ENCODE results near the gene SNCAIP.

SNCAIP gene

DNA sequence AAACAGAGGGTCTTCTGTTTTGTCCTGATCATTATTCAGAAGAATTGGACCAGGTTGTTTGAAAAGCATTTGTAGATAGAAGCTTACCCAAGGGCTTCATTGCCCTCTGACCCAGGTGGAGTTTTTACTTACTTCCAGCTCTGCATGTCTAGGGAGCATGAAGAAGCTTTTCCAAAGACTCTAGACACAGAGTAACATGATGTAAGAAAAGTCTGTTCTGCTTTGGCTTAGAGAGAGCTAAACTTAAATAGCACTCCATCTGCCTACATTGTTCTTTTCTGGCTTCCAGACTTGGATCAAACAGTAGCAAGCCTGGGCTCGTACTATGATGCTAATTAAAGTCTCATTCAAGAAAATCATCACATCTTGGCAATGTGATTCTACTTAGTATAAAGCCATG, 112.1 kb downstream of the SNCAIP start:
- Mint-ChIP-seq H3K4me1 (ENCODE audit: low read depth) (no peaks in the 10 kb centered on the region), H3K27ac (no peak overlapping the region), H3K4me3 (no peak overlapping the region), H3K36me3 (ENCODE audit: low read depth) (no peaks in the 10 kb centered on the region), H3K9me3 (no peaks in the 10 kb centered on the region), H3K27me3 (no peaks in the 10 kb centered on the region)
- intact Hi-C loops (cut with micrococcal nuclease), result no loop called here

- H3K4me3 Mint-ChIP-seq, result no peak overlapping the region
- intact Hi-C loops (cut with micrococcal nuclease), result no loop called here
- H3K9me3 Mint-ChIP-seq, result no peaks in the 10 kb centered on the region
- no peaks in the 10 kb centered on the region for H3K4me1 Mint-ChIP-seq (ENCODE audit: low read depth)
- H3K27me3 Mint-ChIP-seq, result no peaks in the 10 kb centered on the region
- no peaks in the 10 kb centered on the region for H3K36me3 Mint-ChIP-seq (ENCODE audit: low read depth)
- H3K27ac Mint-ChIP-seq, result no peak overlapping the region
These were observed 114.3 kb downstream of the SNCAIP start for GRCh38 chr5:122426301-122426700.

DNA sequence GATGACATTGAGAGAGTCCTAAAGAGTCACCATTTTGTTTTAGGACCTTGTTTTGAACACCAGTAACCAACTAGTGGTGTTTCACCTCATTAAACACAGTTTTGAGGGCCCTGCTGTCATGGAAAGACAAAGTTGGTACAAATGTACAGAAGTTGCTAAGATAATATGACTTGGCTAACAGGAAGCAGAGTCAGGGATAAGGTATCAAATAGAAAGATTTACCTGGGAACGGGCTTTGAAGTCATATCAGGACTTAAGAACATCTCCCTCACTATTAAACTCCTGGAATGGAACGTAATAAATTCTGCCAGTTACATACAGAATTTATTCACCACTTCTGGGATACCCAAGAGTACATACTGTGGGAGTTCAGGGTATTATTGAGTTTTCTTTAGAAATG, 115.6 kb downstream of the SNCAIP start:
- no peaks in the 10 kb centered on the region for H3K9me3 Mint-ChIP-seq
- H3K36me3 Mint-ChIP-seq (ENCODE audit: low read depth), result no peaks in the 10 kb centered on the region
- no peaks in the 10 kb centered on the region for H3K27me3 Mint-ChIP-seq
- H3K4me3 Mint-ChIP-seq, result no peak overlapping the region
- H3K4me1 Mint-ChIP-seq (ENCODE audit: low read depth), result no peaks in the 10 kb centered on the region
- no peak overlapping the region for H3K27ac Mint-ChIP-seq
- intact Hi-C loops (cut with micrococcal nuclease), result no loop called here

GRCh38 chr5:122429545-122430318, 117.7 kb downstream of the SNCAIP start:
- Mint-ChIP-seq H3K4me1 (ENCODE audit: low read depth) (no peaks in the 10 kb centered on the region), H3K36me3 (ENCODE audit: low read depth) (no peaks in the 10 kb centered on the region), H3K27ac (no peak overlapping the region), H3K9me3 (no peaks in the 10 kb centered on the region), H3K27me3 (no peaks in the 10 kb centered on the region), H3K4me3 (no peak overlapping the region)
- intact Hi-C loops (cut with micrococcal nuclease), result no loop called here

DNA sequence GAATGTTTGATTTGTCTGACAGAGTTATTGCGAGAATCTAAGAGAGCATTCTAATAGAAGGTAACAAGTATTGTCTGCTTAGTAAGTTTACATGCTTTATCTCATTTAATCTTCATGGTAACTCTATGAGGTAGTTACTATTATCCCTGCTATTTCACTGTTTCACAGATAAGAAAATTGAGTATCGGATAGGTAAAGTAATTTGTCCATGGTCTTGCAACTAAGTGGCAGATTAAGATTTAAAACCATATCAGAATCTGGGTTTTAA, 118.2 kb downstream of the SNCAIP start:
- no peaks in the 10 kb centered on the region for H3K27me3 Mint-ChIP-seq
- H3K4me1 Mint-ChIP-seq (ENCODE audit: low read depth), result no peaks in the 10 kb centered on the region
- intact Hi-C loops (cut with micrococcal nuclease), result no loop called here
- no peaks in the 10 kb centered on the region for H3K9me3 Mint-ChIP-seq
- H3K36me3 Mint-ChIP-seq (ENCODE audit: low read depth), result no peaks in the 10 kb centered on the region
- no peak overlapping the region for H3K27ac Mint-ChIP-seq
- H3K4me3 Mint-ChIP-seq, result no peak overlapping the region

DNA sequence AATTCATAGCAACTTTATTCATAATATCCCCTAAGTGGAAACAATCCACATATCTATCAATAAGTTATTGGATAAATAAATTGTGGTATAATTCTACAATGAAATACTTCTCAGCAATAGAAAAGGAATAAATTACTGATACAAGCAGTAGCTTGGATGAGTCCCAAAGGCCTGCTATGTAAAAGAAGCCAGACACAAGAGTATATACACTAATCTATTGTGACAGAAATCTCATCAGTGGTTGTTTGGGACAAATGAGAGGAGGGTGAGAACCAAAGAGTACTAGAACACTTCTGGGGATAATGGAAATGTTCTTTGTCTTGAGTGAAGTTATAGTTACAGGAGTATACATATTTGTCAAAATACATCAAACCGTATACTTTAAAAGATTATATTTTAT, 119.3 kb downstream of the SNCAIP start:
- H3K9me3 Mint-ChIP-seq, result no peaks in the 10 kb centered on the region
- intact Hi-C loops (cut with micrococcal nuclease), result no loop called here
- H3K36me3 Mint-ChIP-seq (ENCODE audit: low read depth), result no peaks in the 10 kb centered on the region
- H3K27ac Mint-ChIP-seq, result no peak overlapping the region
- no peaks in the 10 kb centered on the region for H3K4me1 Mint-ChIP-seq (ENCODE audit: low read depth)
- H3K27me3 Mint-ChIP-seq, result no peaks in the 10 kb centered on the region
- no peak overlapping the region for H3K4me3 Mint-ChIP-seq

DNA sequence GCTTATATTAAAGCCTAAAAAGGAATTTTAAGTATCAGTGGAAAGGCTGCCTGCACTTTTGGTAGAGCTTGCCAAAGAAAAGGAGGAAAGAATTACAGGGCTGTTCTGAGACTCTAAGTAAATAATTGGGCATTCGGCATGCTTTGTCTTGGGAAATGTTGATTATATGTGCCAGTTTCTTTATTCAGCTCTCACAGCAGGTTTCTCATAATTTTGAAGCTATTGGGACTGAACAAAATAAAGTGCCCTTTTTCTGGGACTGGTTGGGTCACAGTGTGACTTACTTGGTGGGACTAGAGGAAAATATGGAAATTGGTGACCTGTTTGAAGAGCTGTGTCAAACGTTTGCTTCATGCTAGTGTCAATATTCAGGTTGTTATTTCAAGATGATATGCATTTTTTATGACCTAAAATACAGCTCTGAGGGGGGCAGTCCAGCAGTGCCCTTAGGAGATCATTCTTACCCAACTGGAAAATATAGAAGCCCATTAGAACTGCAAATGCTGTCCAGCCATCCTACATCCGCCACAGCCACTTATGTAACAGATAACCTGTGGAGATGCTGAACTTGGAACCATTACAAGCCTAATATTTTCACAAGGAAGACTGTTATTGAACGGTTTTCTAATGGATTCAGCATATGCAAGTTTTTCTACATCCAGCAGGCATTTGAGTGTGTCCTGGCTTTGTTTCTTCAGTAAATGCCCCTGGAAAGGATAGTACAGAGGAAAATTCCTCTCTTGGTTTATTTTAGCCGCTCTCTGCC, 122.4 kb downstream of the SNCAIP start:
- no peaks in the 10 kb centered on the region for H3K36me3 Mint-ChIP-seq (ENCODE audit: low read depth)
- no peaks in the 10 kb centered on the region for H3K4me1 Mint-ChIP-seq (ENCODE audit: low read depth)
- H3K27ac Mint-ChIP-seq, result no peak overlapping the region
- no peaks in the 10 kb centered on the region for H3K27me3 Mint-ChIP-seq
- intact Hi-C loops (cut with micrococcal nuclease), result no loop called here
- H3K4me3 Mint-ChIP-seq, result no peak overlapping the region
- H3K9me3 Mint-ChIP-seq, result no peaks in the 10 kb centered on the region

- Mint-ChIP-seq H3K4me3 (no peak overlapping the region), H3K4me1 (ENCODE audit: low read depth) (no peaks in the 10 kb centered on the region), H3K27ac (no peak overlapping the region), H3K36me3 (ENCODE audit: low read depth) (no peaks in the 10 kb centered on the region), H3K9me3 (no peaks in the 10 kb centered on the region), H3K27me3 (no peaks in the 10 kb centered on the region)
- intact Hi-C loops (cut with micrococcal nuclease), result no loop called here
These were observed 123.2 kb downstream of the SNCAIP start for GRCh38 chr5:122435234-122435633.

GRCh38 chr5:122435761-122436160, 123.7 kb downstream of the SNCAIP start:
- H3K4me1 Mint-ChIP-seq (ENCODE audit: low read depth), result no peaks in the 10 kb centered on the region

DNA sequence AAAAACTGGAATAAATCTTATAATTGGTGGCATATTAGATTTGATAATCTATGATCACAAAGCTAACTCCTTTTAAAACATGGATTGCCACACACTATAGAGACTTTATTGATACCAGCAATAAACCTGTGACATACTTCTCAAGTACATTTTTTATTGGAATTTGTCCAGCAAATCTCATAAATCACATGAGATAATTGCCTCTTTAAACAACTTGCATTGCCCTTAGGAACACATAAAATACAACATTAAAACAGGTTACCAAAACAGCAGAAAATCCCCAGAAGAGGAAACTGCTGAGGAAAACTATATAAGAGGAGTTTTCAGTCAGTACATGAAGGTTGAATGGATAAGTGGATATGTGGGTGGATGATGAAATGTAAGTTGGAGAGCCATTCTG, 124.6 kb downstream of the SNCAIP start:
- intact Hi-C loops (cut with micrococcal nuclease), result no loop called here
- H3K4me3 Mint-ChIP-seq, result no peak overlapping the region
- no peaks in the 10 kb centered on the region for H3K36me3 Mint-ChIP-seq (ENCODE audit: low read depth)
- H3K27me3 Mint-ChIP-seq, result no peaks in the 10 kb centered on the region
- H3K9me3 Mint-ChIP-seq, result peaks cover 5% of the 10 kb centered on the region
- H3K4me1 Mint-ChIP-seq (ENCODE audit: low read depth), result no peaks in the 10 kb centered on the region
- no peak overlapping the region for H3K27ac Mint-ChIP-seq

More at GRCh38 chr5:122435761-122436160, 123.7 kb downstream of the SNCAIP start:
- Mint-ChIP-seq H3K4me3 (no peak overlapping the region), H3K27ac (no peak overlapping the region), H3K27me3 (no peaks in the 10 kb centered on the region), H3K9me3 (no peaks in the 10 kb centered on the region), H3K36me3 (ENCODE audit: low read depth) (no peaks in the 10 kb centered on the region)
- intact Hi-C loops (cut with micrococcal nuclease), result no loop called here

GRCh38 chr5:122439645-122440044, 127.6 kb downstream of the SNCAIP start:
- no peak overlapping the region for H3K27ac Mint-ChIP-seq
- H3K36me3 Mint-ChIP-seq (ENCODE audit: low read depth), result no peaks in the 10 kb centered on the region
- H3K4me3 Mint-ChIP-seq, result no peak overlapping the region
- H3K27me3 Mint-ChIP-seq, result no peaks in the 10 kb centered on the region
- no peaks in the 10 kb centered on the region for H3K4me1 Mint-ChIP-seq (ENCODE audit: low read depth)
- intact Hi-C loops (cut with micrococcal nuclease), result no loop called here
- peaks cover 10% of the 10 kb centered on the region for H3K9me3 Mint-ChIP-seq

- H3K27me3 Mint-ChIP-seq, result no peaks in the 10 kb centered on the region
- no peak overlapping the region for H3K4me3 Mint-ChIP-seq
- H3K4me1 Mint-ChIP-seq (ENCODE audit: low read depth), result no peaks in the 10 kb centered on the region
- H3K27ac Mint-ChIP-seq, result no peak overlapping the region
- intact Hi-C loops (cut with micrococcal nuclease), result no loop called here
- peaks cover 10% of the 10 kb centered on the region for H3K9me3 Mint-ChIP-seq
- no peaks in the 10 kb centered on the region for H3K36me3 Mint-ChIP-seq (ENCODE audit: low read depth)
These were observed 130.9 kb downstream of the SNCAIP start for GRCh38 chr5:122442938-122443337.

- Mint-ChIP-seq H3K27ac (no peak overlapping the region), H3K36me3 (ENCODE audit: low read depth) (no peaks in the 10 kb centered on the region), H3K4me1 (ENCODE audit: low read depth) (no peaks in the 10 kb centered on the region), H3K9me3 (peaks cover 10% of the 10 kb centered on the region), H3K27me3 (no peaks in the 10 kb centered on the region), H3K4me3 (no peak overlapping the region)
- intact Hi-C loops (cut with micrococcal nuclease), result no loop called here
These were observed 132.4 kb downstream of the SNCAIP start for GRCh38 chr5:122444411-122444810.

GRCh38 chr5:122445070-122445469, 133.0 kb downstream of the SNCAIP start:
- Mint-ChIP-seq H3K9me3 (peaks cover 10% of the 10 kb centered on the region), H3K27me3 (no peaks in the 10 kb centered on the region), H3K4me3 (no peak overlapping the region), H3K36me3 (ENCODE audit: low read depth) (no peaks in the 10 kb centered on the region), H3K27ac (no peak overlapping the region), H3K4me1 (ENCODE audit: low read depth) (no peaks in the 10 kb centered on the region)
- intact Hi-C loops (cut with micrococcal nuclease), result no loop called here

- Mint-ChIP-seq H3K9me3 (peaks cover under 1% of the 10 kb centered on the region), H3K36me3 (ENCODE audit: low read depth) (no peaks in the 10 kb centered on the region), H3K4me1 (ENCODE audit: low read depth) (no peaks in the 10 kb centered on the region), H3K27ac (no peak overlapping the region), H3K4me3 (no peak overlapping the region), H3K27me3 (no peaks in the 10 kb centered on the region)
- intact Hi-C loops (cut with micrococcal nuclease), result no loop called here
These were observed 135.0 kb downstream of the SNCAIP start for GRCh38 chr5:122447072-122447471.

All from dendritic cell treated with granulocyte-macrophage colony-stimulating factor and Interleukin-4, amounts not matched to agents 40 ng/mL and 50 ng/mL, for 4 days (primary cell).